Endodermal cell (in vitro differentiated cells): ENCODE data around the gene DPM3. TPM values are rescaled to one million over a fixed set of nuclear protein-coding genes. Genes with fewer than 3 reads are reported as not detected.

Experiments
- DNase-seq: peaks from one replicate; pipeline ENCODE4 v3.0.0-alpha.2; 2017
- H3K27ac ChIP-seq: 2 replicates; pipeline ENCODE4 v1.5.1; 2013; ENCODE audit warnings: mild to moderate bottlenecking, low read depth, low read length, moderate library complexity
- H3K27me3 ChIP-seq: 2 replicates; pipeline ENCODE4 v1.6.1; 2013; ENCODE audit warnings: mild to moderate bottlenecking, low read length, moderate library complexity; ENCODE audit not compliant: insufficient read depth, control insufficient read depth, poor library complexity, severe bottlenecking
- H3K36me3 ChIP-seq: 2 replicates; pipeline ENCODE4 v1.7.0; 2013; ENCODE audit warnings: mild to moderate bottlenecking, low read length, moderate library complexity; ENCODE audit not compliant: control insufficient read depth, insufficient read depth
- H3K4me1 ChIP-seq: one replicate; pipeline ENCODE4 v1.7.0; 2013; ENCODE audit warnings: low read length; ENCODE audit not compliant: control insufficient read depth, insufficient read depth
- H3K4me3 ChIP-seq: 2 replicates; pipeline ENCODE4 v1.5.1; 2013; ENCODE audit warnings: mild to moderate bottlenecking, low read length, moderate library complexity
- H3K9ac ChIP-seq: 2 replicates; pipeline ENCODE4 v1.6.1; 2013; ENCODE audit warnings: mild to moderate bottlenecking, low read length, moderate library complexity; ENCODE audit not compliant: poor library complexity, severe bottlenecking; ENCODE audit errors: extremely low read depth
- H3K9me3 ChIP-seq: 2 replicates; pipeline ENCODE4 v1.6.1; 2013; ENCODE audit warnings: mild to moderate bottlenecking, low read length, moderate library complexity; ENCODE audit not compliant: control insufficient read depth
- H3K27ac Mint-ChIP-seq: 2 replicates; pipeline ENCODE4 v1.8.0; 2020; ENCODE audit warnings: mixed read lengths
- H3K27me3 Mint-ChIP-seq: 2 replicates; pipeline ENCODE4 v1.8.0; 2021; ENCODE audit warnings: mild to moderate bottlenecking, mixed read lengths; ENCODE audit not compliant: insufficient read depth
- H3K36me3 Mint-ChIP-seq: 2 replicates; pipeline ENCODE4 v1.8.0; 2020; ENCODE audit warnings: low read depth, mixed read lengths
- H3K4me1 Mint-ChIP-seq: 2 replicates; pipeline ENCODE4 v1.8.0; 2020; ENCODE audit warnings: mixed read lengths
- H3K4me3 Mint-ChIP-seq: 2 replicates; pipeline ENCODE4 v1.8.0; 2020; ENCODE audit warnings: mild to moderate bottlenecking, moderate library complexity, mixed read lengths
- H3K9me3 Mint-ChIP-seq: 2 replicates; pipeline ENCODE4 v1.8.0; 2020; ENCODE audit warnings: mild to moderate bottlenecking, mixed read lengths
- WGBS, 2 experiments: methylation state at CpG; one replicate each; pipeline versions ENCODE4 v1.1.5 to v1.1.7; 2013; ENCODE audit warnings: missing lambda C conversion rate in 2 of 2, mixed read lengths in 1 of 2; ENCODE audit not compliant: insufficient coverage in 1 of 2, insufficient read length in 1 of 2; 5-methylcytosine and 5-hydroxymethylcytosine counted together
- total RNA-seq, 2 donors: library from RNA; stranded (reverse); fragmentation: NEBNext Ultra II Directional in 1 of 2; extraction: Animal tissue kit (Norgen Biotek cat#: 25700) in 1 of 2; gene quantifications; 2 replicates in 1 of 2; 3 replicates in 1 of 2; pipeline ENCODE4 v1.2.1, GENCODE V29; 2021
- TF ChIP-seq, protein P1 (sequence below): fragments of 200-600 bp; sonication (generic); conservative IDR thresholded peaks from 2 replicates; pipeline ENCODE4 v1.5.0; 2021; ENCODE audit warnings: antibody characterized with exemption, mild to moderate bottlenecking

The DPM3 gene
- total RNA-seq, 2 donors from 2014 or later: 48.8 to 73.4 TPM

GRCh38 chr1:155106862-155107261 lies 33.5 kb downstream of the DPM3 start:
- TF ChIP-seq, protein P1, sequence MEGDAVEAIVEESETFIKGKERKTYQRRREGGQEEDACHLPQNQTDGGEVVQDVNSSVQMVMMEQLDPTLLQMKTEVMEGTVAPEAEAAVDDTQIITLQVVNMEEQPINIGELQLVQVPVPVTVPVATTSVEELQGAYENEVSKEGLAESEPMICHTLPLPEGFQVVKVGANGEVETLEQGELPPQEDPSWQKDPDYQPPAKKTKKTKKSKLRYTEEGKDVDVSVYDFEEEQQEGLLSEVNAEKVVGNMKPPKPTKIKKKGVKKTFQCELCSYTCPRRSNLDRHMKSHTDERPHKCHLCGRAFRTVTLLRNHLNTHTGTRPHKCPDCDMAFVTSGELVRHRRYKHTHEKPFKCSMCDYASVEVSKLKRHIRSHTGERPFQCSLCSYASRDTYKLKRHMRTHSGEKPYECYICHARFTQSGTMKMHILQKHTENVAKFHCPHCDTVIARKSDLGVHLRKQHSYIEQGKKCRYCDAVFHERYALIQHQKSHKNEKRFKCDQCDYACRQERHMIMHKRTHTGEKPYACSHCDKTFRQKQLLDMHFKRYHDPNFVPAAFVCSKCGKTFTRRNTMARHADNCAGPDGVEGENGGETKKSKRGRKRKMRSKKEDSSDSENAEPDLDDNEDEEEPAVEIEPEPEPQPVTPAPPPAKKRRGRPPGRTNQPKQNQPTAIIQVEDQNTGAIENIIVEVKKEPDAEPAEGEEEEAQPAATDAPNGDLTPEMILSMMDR: no peak
- no peaks in the 10 kb centered on the region for H3K9me3 Mint-ChIP-seq
- H3K4me3 Mint-ChIP-seq: no peak overlapping the region
- H3K36me3 Mint-ChIP-seq: no peaks in the 10 kb centered on the region
- Histone ChIP-seq H3K36me3 (no peaks in the 10 kb centered on the region), H3K4me3 (no peak overlapping the region), H3K9me3 (no peaks in the 10 kb centered on the region), H3K27ac (no peak overlapping the region), H3K27me3 (peaks cover 15% of the 10 kb centered on the region), H3K9ac (no peak overlapping the region), H3K4me1 (no peaks in the 10 kb centered on the region)
- peaks cover 48% of the 10 kb centered on the region for H3K27me3 Mint-ChIP-seq
- no peak for DNase-seq
- no peaks in the 10 kb centered on the region for H3K4me1 Mint-ChIP-seq
- H3K27ac Mint-ChIP-seq: no peak overlapping the region
- 68 to 85% methylated on average over 4 to 6 of the region's 6 CpGs for WGBS, 2 experiments

GRCh38 chr1:155105604-155106011 lies 34.7 kb downstream of the DPM3 start:
- Mint-ChIP-seq H3K9me3 (no peaks in the 10 kb centered on the region), H3K4me3 (no peak overlapping the region), H3K4me1 (no peaks in the 10 kb centered on the region), H3K36me3 (no peaks in the 10 kb centered on the region), H3K27me3 (peaks cover 50% of the 10 kb centered on the region), H3K27ac (no peak overlapping the region)
- Histone ChIP-seq H3K27ac (no peak overlapping the region), H3K36me3 (no peaks in the 10 kb centered on the region), H3K9me3 (no peaks in the 10 kb centered on the region), H3K4me3 (no peak overlapping the region), H3K9ac (no peak overlapping the region), H3K4me1 (no peaks in the 10 kb centered on the region), H3K27me3 (peaks cover 15% of the 10 kb centered on the region)
- TF ChIP-seq, protein P1: no peak
- no peak for DNase-seq
- 89 to 96% methylated on average over 5 to 7 of the region's 7 CpGs for WGBS, 2 experiments

- H3K27me3 ChIP-seq: peaks cover 15% of the 10 kb centered on the region
- Mint-ChIP-seq H3K4me1 (no peaks in the 10 kb centered on the region), H3K4me3 (no peak overlapping the region), H3K27ac (no peak overlapping the region), H3K36me3 (no peaks in the 10 kb centered on the region), H3K27me3 (peaks cover 50% of the 10 kb centered on the region), H3K9me3 (no peaks in the 10 kb centered on the region)
- no peak overlapping the region for H3K9ac ChIP-seq
- no peaks in the 10 kb centered on the region for H3K9me3 ChIP-seq
- DNase-seq: no peak
- no peak overlapping the region for H3K4me3 ChIP-seq
- WGBS, 2 experiments: 92 to 93% methylated on average over 6 to 7 of the region's 7 CpGs
- H3K4me1 ChIP-seq: no peaks in the 10 kb centered on the region
- TF ChIP-seq, protein P1: no peak
- H3K27ac ChIP-seq: no peak overlapping the region
- no peaks in the 10 kb centered on the region for H3K36me3 ChIP-seq
These were observed 35.5 kb downstream of the DPM3 start for GRCh38 chr1:155104605-155105534.
